Activated T-cell treated with anti-CD3 and anti-CD28 coated beads for 1 hour (primary cell): ENCODE data around the gene CARD6.
A peak's percentile ranks its signal among the peaks of the same experiment; 100 is the strongest.
"Not testable (repeated sequence)": the region's sequence is repeated elsewhere in the genome, so short reads cannot be mapped to it uniquely, and the experiment has no call there.

Experiments
- DNase-seq: peaks from one replicate; pipeline ENCODE4 v3.0.0-alpha.2; 2020; ENCODE audit warnings: low read depth

The CARD6 gene

GRCh38 chr5:40828021-40828631, 13.0 kb upstream of the CARD6 start:
- no peak for DNase-seq

GRCh38 chr5:40828690-40829661, 12.2 kb upstream of the CARD6 start:
- no peak for DNase-seq

- DNase-seq = no peak
Measured at GRCh38 chr5:40829748-40830533, 11.2 kb upstream of the CARD6 start.

- no peak for DNase-seq
Measured at GRCh38 chr5:40831346-40832210, 9.6 kb upstream of the CARD6 start.

- no peak for DNase-seq
Measured at GRCh38 chr5:40832345-40832744, 8.8 kb upstream of the CARD6 start.

- no peak for DNase-seq
Measured at GRCh38 chr5:40833712-40834229, 7.4 kb upstream of the CARD6 start.

GRCh38 chr5:40834391-40834848, 6.7 kb upstream of the CARD6 start:
- peak; percentile 11 for DNase-seq

- DNase-seq = peak; percentile 81
Measured at GRCh38 chr5:40834849-40835787, 6.0 kb upstream of the CARD6 start, which contains the start of gene RPL37. RPL37 (minus strand) TSS chr5:40835222; CDS start chr5:40835185, 37 bp downstream.

- no peak for DNase-seq
Measured at GRCh38 chr5:40838086-40838485, 3.1 kb upstream of the CARD6 start.

- DNase-seq = no peak
Measured at GRCh38 chr5:40842351-40842750, 1.2 kb downstream of the CARD6 start.

GRCh38 chr5:40844565-40844964, 3.4 kb downstream of the CARD6 start:
- DNase-seq = no peak

GRCh38 chr5:40846371-40846770, 5.2 kb downstream of the CARD6 start:
- DNase-seq = no peak

GRCh38 chr5:40847525-40847924, 6.4 kb downstream of the CARD6 start:
- DNase-seq = no peak

GRCh38 chr5:40853632-40854192, 12.5 kb downstream of the CARD6 start:
- no peak for DNase-seq

GRCh38 chr5:40860711-40861110, 19.5 kb downstream of the CARD6 start:
- no peak for DNase-seq

- not testable (repeated sequence) for DNase-seq
Measured at GRCh38 chr5:40865004-40865403, 23.8 kb downstream of the CARD6 start.

- DNase-seq = no peak
Measured at GRCh38 chr5:40866844-40867243, 25.7 kb downstream of the CARD6 start.

GRCh38 chr5:40869384-40869783, 28.2 kb downstream of the CARD6 start:
- no peak for DNase-seq

- no peak for DNase-seq
Measured at GRCh38 chr5:40871177-40871576, 30.0 kb downstream of the CARD6 start.

- not testable (repeated sequence) for DNase-seq
Measured at GRCh38 chr5:40872253-40872652, 31.1 kb downstream of the CARD6 start.
